H1 (cell line): Measurements from ENCODE around the gene PPP3R2. TPM values are rescaled to one million over a fixed set of nuclear protein-coding genes. Genes with fewer than 3 reads are reported as not detected.

ENCODE experiments used
- CTCF ChIA-PET: fragments of 300-600 bp; sonication (Branson Sonifier 250); formaldehyde crosslinking; loops from one replicate; lab custom pipeline; 2021; ENCODE audit not compliant: partially characterized antibody; lab: Charles Lee
- POLR2A ChIA-PET: fragments of 300-600 bp; sonication (Branson Sonifier 250); formaldehyde crosslinking; loops from one replicate; lab custom pipeline; 2021; ENCODE audit warnings: inconsistent platforms; ENCODE audit not compliant: partially characterized antibody; lab: Charles Lee
- DNase-seq, 2 experiments: peaks; one replicate each; pipeline versions ENCODE4 v3.0.0 to v3.0.0-alpha.2; 2010 to 2022; ENCODE audit warnings: low spot score in 2 of 2, low read depth in 1 of 2, mixed read lengths in 1 of 2
- FAIRE-seq: peaks from 2 replicates; lab custom pipeline; 2011; peaks lifted over from hg19 to GRCh38; lab: Jason Lieb, UNC
- H2AFZ ChIP-seq: 2 replicates; pipeline ENCODE4 v1.8.1; 2012; ENCODE audit warnings: low read length, inconsistent platforms
- H2AK5ac ChIP-seq: 2 replicates; pipeline ENCODE4 v1.6.1; 2013; ENCODE audit warnings: low read depth, low read length
- H2BK120ac ChIP-seq: replicated peaks from 2 replicates; pipeline ENCODE3; 2013; ENCODE audit warnings: low read depth, low read length, inconsistent platforms
- H2BK12ac ChIP-seq: 2 replicates; pipeline ENCODE4 v1.6.1; 2013; ENCODE audit warnings: low read depth, low read length
- H2BK15ac ChIP-seq: 2 replicates; pipeline ENCODE4 v1.6.1; 2013; ENCODE audit warnings: low read length
- H2BK20ac ChIP-seq: 2 replicates; pipeline ENCODE4 v1.6.1; 2013; ENCODE audit warnings: low read length
- H2BK5ac ChIP-seq: 2 replicates; pipeline ENCODE4 v1.6.1; 2013; ENCODE audit warnings: low read depth, low read length
- H3K14ac ChIP-seq: 2 replicates; pipeline ENCODE4 v1.6.1; 2013; ENCODE audit warnings: inconsistent platforms; ENCODE audit not compliant: insufficient read length
- H3K18ac ChIP-seq: 2 replicates; pipeline ENCODE4 v1.6.1; 2013; ENCODE audit warnings: low read length; ENCODE audit errors: extremely low read depth
- H3K23ac ChIP-seq: 2 replicates; pipeline ENCODE4 v1.6.1; 2013; ENCODE audit warnings: inconsistent platforms; ENCODE audit not compliant: insufficient read length
- H3K23me2 ChIP-seq: 2 replicates; pipeline ENCODE4 v1.6.1; 2013; ENCODE audit warnings: low read depth, low read length
- H3K27ac ChIP-seq: 2 replicates; pipeline ENCODE4 v1.6.1; 2011; ENCODE audit warnings: low read depth, low read length, inconsistent platforms
- H3K27me3 ChIP-seq, 4 experiments: replicated peaks in 1 of 4; 1 replicate in 1 of 4; 2 replicates in 3 of 4; pipeline versions ENCODE4 v1.6.1 to v1.8.1; 2011 to 2013; ENCODE audit warnings: low read length in 3 of 4, mild to moderate bottlenecking in 3 of 4, inconsistent platforms in 2 of 4, mixed read lengths in 2 of 4, moderate library complexity in 1 of 4; ENCODE audit not compliant: control insufficient read depth in 3 of 4, insufficient read depth in 3 of 4; ENCODE audit errors: extremely low read depth in 1 of 4
- H3K36me3 ChIP-seq, 4 experiments: 2 replicates each; pipeline versions ENCODE4 v1.6.1 to v1.8.1; 2011 to 2013; ENCODE audit warnings: mild to moderate bottlenecking in 4 of 4, low read length in 3 of 4, moderate library complexity in 2 of 4, control low read depth in 1 of 4, inconsistent platforms in 1 of 4; ENCODE audit not compliant: insufficient read depth in 4 of 4, control insufficient read depth in 2 of 4
- H3K4ac ChIP-seq: replicated peaks from 2 replicates; pipeline ENCODE3; 2013; ENCODE audit warnings: low read length, low read depth, mixed read lengths, inconsistent platforms; ENCODE audit not compliant: insufficient read length
- H3K4me1 ChIP-seq, 4 experiments: replicated peaks in 1 of 4; 1 replicate in 1 of 4; 2 replicates in 3 of 4; pipeline versions ENCODE4 v1.6.1 to v1.8.1; 2011 to 2013; ENCODE audit warnings: low read length in 3 of 4, inconsistent platforms in 2 of 4, mixed read lengths in 1 of 4; ENCODE audit not compliant: insufficient read depth in 4 of 4, control insufficient read depth in 3 of 4
- H3K4me2 ChIP-seq, 2 experiments: 2 replicates each; pipeline versions ENCODE4 v1.6.1 to v1.8.1; 2011 to 2013; ENCODE audit warnings: low read depth in 2 of 2, low read length in 2 of 2, control low read depth in 1 of 2, inconsistent platforms in 1 of 2, mild to moderate bottlenecking in 1 of 2; ENCODE audit not compliant: insufficient read depth in 1 of 2
- H3K4me3 ChIP-seq, 4 experiments: fragments of 200-600, 300-600 bp in 1 of 4; sonication (generic), shearing (Covaris generic), sonication (Bioruptor Twin) in 1 of 4; 2 replicates each; pipeline versions ENCODE4 v1.5.1 to v1.8.1; 2011 to 2016; ENCODE audit warnings: low read length in 4 of 4, low read depth in 3 of 4, control low read depth in 2 of 4, inconsistent platforms in 2 of 4, mild to moderate bottlenecking in 2 of 4, mixed read lengths in 1 of 4, moderate library complexity in 1 of 4; ENCODE audit not compliant: insufficient read depth in 2 of 4; ENCODE audit errors: extremely low read depth in 1 of 4
- H3K56ac ChIP-seq: replicated peaks from 2 replicates; pipeline ENCODE3; 2013; ENCODE audit warnings: low read depth, mild to moderate bottlenecking, mixed read lengths, low read length, inconsistent platforms; ENCODE audit not compliant: insufficient read length
- H3K79me1 ChIP-seq: 2 replicates; pipeline ENCODE4 v1.6.1; 2013; ENCODE audit warnings: low read depth, low read length, control low read depth
- H3K79me2 ChIP-seq, 2 experiments: 2 replicates each; pipeline versions ENCODE4 v1.6.1 to v1.8.1; 2012 to 2013; ENCODE audit warnings: low read length in 2 of 2, mild to moderate bottlenecking in 2 of 2, inconsistent platforms in 1 of 2; ENCODE audit not compliant: insufficient read depth in 2 of 2, control insufficient read depth in 1 of 2
- H3K9ac ChIP-seq, 4 experiments: replicated peaks in 1 of 4; 1 replicate in 1 of 4; 2 replicates in 3 of 4; pipeline versions ENCODE4 v1.6.1 to v1.8.1; 2011 to 2013; ENCODE audit warnings: low read depth in 3 of 4, low read length in 3 of 4, control low read depth in 2 of 4, mild to moderate bottlenecking in 2 of 4, moderate library complexity in 2 of 4, inconsistent platforms in 1 of 4; ENCODE audit errors: extremely low read depth in 1 of 4
- H3K9me3 ChIP-seq, 2 experiments: 2 replicates each; pipeline versions ENCODE4 v1.6.1 to v1.8.1; 2012 to 2013; ENCODE audit warnings: mild to moderate bottlenecking in 2 of 2, moderate library complexity in 2 of 2, control low read depth in 1 of 2, inconsistent platforms in 1 of 2, low read depth in 1 of 2, low read length in 1 of 2, mixed read lengths in 1 of 2; ENCODE audit not compliant: insufficient read depth in 2 of 2
- H4K20me1 ChIP-seq, 2 experiments: replicated peaks in 1 of 2; 2 replicates each; pipeline versions ENCODE3 to v1.8.1; 2011 to 2013; ENCODE audit warnings: inconsistent platforms in 2 of 2, low read length in 2 of 2, mild to moderate bottlenecking in 1 of 2; ENCODE audit not compliant: insufficient read depth in 2 of 2, control insufficient read depth in 1 of 2
- H4K5ac ChIP-seq: 2 replicates; pipeline ENCODE4 v1.6.1; 2013; ENCODE audit warnings: low read length, low read depth, mixed read lengths, inconsistent platforms; ENCODE audit not compliant: insufficient read length
- H4K8ac ChIP-seq: 2 replicates; pipeline ENCODE4 v1.8.0; 2013; ENCODE audit warnings: mild to moderate bottlenecking, moderate library complexity, low read length, inconsistent platforms; ENCODE audit not compliant: insufficient read depth; ENCODE audit errors: extremely low read depth
- H4K91ac ChIP-seq: replicated peaks from 2 replicates; pipeline ENCODE3; 2013; ENCODE audit warnings: low read length, mixed read lengths, inconsistent platforms; ENCODE audit not compliant: insufficient read length
- CBX8 ChIP-seq: fragments of 300-800, 300-1000 bp; sonication (generic); IDR thresholded peaks from 2 replicates; pipeline ENCODE4 v1.7.1; 2016; ENCODE audit warnings: low read depth, low read length, borderline replicate concordance
- CHD2 ChIP-seq: IDR thresholded peaks from 2 replicates; pipeline ENCODE4 v1.6.1; 2012; ENCODE audit warnings: low read length, improper control_type of control experiment
- FOSL1 ChIP-seq: IDR thresholded peaks from 2 replicates; pipeline ENCODE4 v1.6.1; 2011; ENCODE audit warnings: mild to moderate bottlenecking, low read depth, low read length, moderate library complexity; ENCODE audit not compliant: insufficient read depth
- HDAC2 ChIP-seq, 2 experiments: fragments of 300-600 bp in 1 of 2; sonication (generic) in 1 of 2; IDR thresholded peaks; 2 replicates each; pipeline ENCODE4 v1.6.1; 2011 to 2012; ENCODE audit warnings: low read depth in 2 of 2, low read length in 2 of 2, mild to moderate bottlenecking in 2 of 2, moderate library complexity in 2 of 2, borderline replicate concordance in 1 of 2, inconsistent platforms in 1 of 2
- KDM4A ChIP-seq: IDR thresholded peaks from one replicate; pipeline ENCODE4 v1.7.1; 2012; ENCODE audit warnings: low read depth, mild to moderate bottlenecking, moderate library complexity, low read length, inconsistent platforms; ENCODE audit not compliant: severe bottlenecking
- KDM5A ChIP-seq: fragments of 200-600 bp; IDR thresholded peaks from 2 replicates; pipeline ENCODE4 v1.7.1; 2012; ENCODE audit warnings: mild to moderate bottlenecking, low read length, inconsistent platforms, mixed read lengths
- MAFK ChIP-seq: IDR thresholded peaks from 2 replicates; pipeline ENCODE4 v1.6.1; 2012; ENCODE audit warnings: low read depth, mild to moderate bottlenecking, improper control_type of control experiment, low read length
- PHF8 ChIP-seq: fragments of 200-600 bp; sonication (generic); conservative IDR thresholded peaks from 2 replicates; pipeline ENCODE4 v1.7.1; 2012; ENCODE audit warnings: low read depth, mild to moderate bottlenecking, inconsistent platforms, low read length, moderate library complexity
- POLR2AphosphoS5 ChIP-seq: IDR thresholded peaks from 2 replicates; pipeline ENCODE4 v1.6.1; 2011; ENCODE audit warnings: low read depth, low read length
- RXRA ChIP-seq: IDR thresholded peaks from 2 replicates; pipeline ENCODE4 v1.6.1; 2011; ENCODE audit warnings: low read depth, mild to moderate bottlenecking, low read length, moderate library complexity; ENCODE audit not compliant: insufficient read depth
- SAP30 ChIP-seq: fragments of 300-600 bp; sonication (generic); IDR thresholded peaks from 2 replicates; pipeline ENCODE4 v1.7.1; 2012; ENCODE audit warnings: low read length, moderate library complexity, mild to moderate bottlenecking, inconsistent platforms; ENCODE audit not compliant: insufficient read depth, insufficient replicate concordance
- SUZ12 ChIP-seq: fragments of 200-600 bp; sonication (generic); IDR thresholded peaks from 2 replicates; pipeline ENCODE4 v1.6.1; 2012; ENCODE audit warnings: mild to moderate bottlenecking, inconsistent platforms, low read length, moderate library complexity, mixed read lengths
- TAF1 ChIP-seq: IDR thresholded peaks from 2 replicates; pipeline ENCODE4 v1.6.1; 2011; ENCODE audit warnings: mild to moderate bottlenecking, low read depth, low read length
- TAF7 ChIP-seq: optimal IDR thresholded peaks from 2 replicates; pipeline ENCODE3; 2011; ENCODE audit warnings: low read depth, mild to moderate bottlenecking, inconsistent platforms, low read length, moderate library complexity, borderline replicate concordance
- YY1 ChIP-seq: IDR thresholded peaks from 2 replicates; pipeline ENCODE4 v1.6.1; 2011; ENCODE audit warnings: low read depth, mild to moderate bottlenecking, low read length
- polyA plus RNA-seq, 7 experiments: library from polyadenylated mRNA; depleted of rRNA in 3 of 7; stranded (reverse) in 5 of 7; unstranded in 2 of 7; fragments of >200 nt in 5 of 7; fragments of 200-250 nt in 2 of 7; gene quantifications; 1 replicate in 5 of 7; 2 replicates in 1 of 7; 4 replicates in 1 of 7; pipeline versions ENCODE4 v1.2.1 to v1.2.3, GENCODE V29; 2011 to 2013; ENCODE audit warnings: missing spikeins in 2 of 7, mixed read lengths in 2 of 7
- total RNA-seq: library from RNA; stranded (reverse); fragmentation: NEBNext Ultra II Directional; extraction: Animal tissue kit (Norgen Biotek cat#: 25700); gene quantifications from 2 replicates; pipeline ENCODE4 v1.2.1, GENCODE V29; 2021

PPP3R2 gene
- total and polyA plus RNA-seq, 2 of the 8 experiments (the other 6 are each of a cell fraction or from before 2014, with no cell fraction given) = not detected

- no peak overlapping the region for H2BK12ac ChIP-seq
- no peaks in the 10 kb centered on the region for H3K79me1 ChIP-seq
- no peak overlapping the region for H3K14ac ChIP-seq
- FAIRE-seq = no peak
- H4K5ac ChIP-seq = no peak overlapping the region
- no peak overlapping the region for H4K91ac ChIP-seq
- H4K20me1 ChIP-seq = peaks cover 0 to 4% of the 10 kb centered on the region in 2 experiments
- H3K9me3 ChIP-seq = no peaks in the 10 kb centered on the region
- no peak overlapping the region for H2AK5ac ChIP-seq
- no peak overlapping the region for H3K27ac ChIP-seq
- H3K56ac ChIP-seq = no peak overlapping the region
- no peak overlapping the region for H3K4ac ChIP-seq
- no peaks in the 10 kb centered on the region for H3K27me3 ChIP-seq
- CTCF ChIA-PET = interaction anchor here (0.9 to 3.0 kb wide), 9 partner anchors 7 to 115 kb away, joined by 3 to 13 read pairs (median 4); no protein-coding TSS in a partner anchor
- H2BK15ac ChIP-seq = no peak overlapping the region
- H3K23me2 ChIP-seq = no peaks in the 10 kb centered on the region
- no peak overlapping the region for H2BK5ac ChIP-seq
- no peak overlapping the region for H3K18ac ChIP-seq
- H3K4me2 ChIP-seq = no peak overlapping the region
- no peak overlapping the region for H4K8ac ChIP-seq
- DNase-seq = no peak
- H2BK120ac ChIP-seq = no peak overlapping the region
- no peak overlapping the region for H3K23ac ChIP-seq
- H2AFZ ChIP-seq = no peak overlapping the region
- H3K9ac ChIP-seq = no peak overlapping the region
- peaks cover 4 to 47% (median 31%) of the 10 kb centered on the region in 4 experiments; a peak in 7 of 8 replicates for H3K36me3 ChIP-seq
- H3K79me2 ChIP-seq = 0 out of 4 replicates have a peak, but pooled peaks cover 0 to 1% of the 10 kb centered on the region in 2 experiments
- H2BK20ac ChIP-seq = no peak overlapping the region
- H3K4me1 ChIP-seq = no peaks in the 10 kb centered on the region
- H3K4me3 ChIP-seq = no peak overlapping the region
- POLR2A ChIA-PET = interaction anchor here (0.7 to 1.0 kb wide), 2 partner anchors 9 to 1588 kb away, joined by 3 read pairs; no protein-coding TSS in a partner anchor
- TF ChIP-seq CBX8 (no peak), SUZ12 (no peak), YY1 (no peak), TAF1 (no peak), FOSL1 (no peak), PHF8 (no peak), HDAC2 (IDR thresholded peaks at IDR 0.05; ENCODE audit: borderline replicate concordance in 1 of 2, low read depth in 2 of 2, low read length in 2 of 2) (no peak), RXRA (no peak), MAFK (no peak), KDM5A (no peak), KDM4A (no peak), CHD2 (no peak), TAF7 (no peak), POLR2AphosphoS5 (no peak), SAP30 (no peak)
These were observed 30.5 kb downstream of the PPP3R2 start for GRCh38 chr9:101564252-101564651.
